COLO668 (cell line): ENCODE data around the gene SOX18.
A peak's percentile ranks its signal among the peaks of the same experiment; 100 is the strongest.

ENCODE experiments used
- DNase-seq: peaks from one replicate; lab custom pipeline; 2025; ENCODE audit not compliant: unreplicated experiment; lab: John Stamatoyannopoulos, UW

SOX18 gene

GRCh38 chr20:64039293-64040160 lies 9.9 kb downstream of the SOX18 start:
- DNase-seq = peak; percentile 31

GRCh38 chr20:64038565-64039292 lies 10.7 kb downstream of the SOX18 start:
- DNase-seq = peak; percentile 88

DNA sequence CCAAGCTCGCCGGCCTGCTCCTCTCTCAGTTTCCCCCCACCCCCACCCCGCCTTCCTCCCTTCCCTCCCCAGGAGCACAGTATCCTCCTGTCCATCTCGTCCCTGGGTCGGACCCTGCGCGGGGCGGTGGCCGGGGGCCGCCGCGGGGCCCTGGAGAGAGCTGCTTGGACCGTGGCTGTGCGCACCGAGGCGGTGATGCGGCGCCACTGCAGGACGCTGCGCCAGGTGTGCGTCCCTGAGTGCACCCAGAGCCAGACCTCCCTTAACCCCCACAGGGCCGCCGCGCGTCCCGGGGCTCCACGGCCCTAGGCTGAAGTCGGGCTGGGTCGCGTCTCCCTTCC lies 11.2 kb downstream of the SOX18 start:
- peak; percentile 78 for DNase-seq

- peak; percentile 14 for DNase-seq
Measured at GRCh38 chr20:64037498-64038213, 11.8 kb downstream of the SOX18 start.

DNA sequence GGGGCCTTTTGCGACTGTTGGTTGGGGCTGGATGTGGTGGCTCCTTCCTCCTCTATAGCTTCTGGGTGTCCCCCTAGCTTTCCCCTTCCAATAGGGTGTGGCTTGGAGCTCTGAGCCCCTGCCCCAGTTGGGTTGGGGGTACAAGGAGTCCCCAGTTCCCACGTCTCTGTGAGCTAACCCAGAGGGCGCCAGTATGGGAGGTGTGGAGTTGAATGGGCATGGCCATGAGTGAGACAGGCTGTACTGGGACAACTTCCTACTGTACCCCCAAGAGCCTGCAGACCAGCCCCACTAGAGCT lies 12.3 kb downstream of the SOX18 start:
- no peak for DNase-seq

- no peak for DNase-seq
Measured at GRCh38 chr20:64036346-64037198, 12.9 kb downstream of the SOX18 start.

- no peak for DNase-seq
Measured at GRCh38 chr20:64035933-64036345, 13.5 kb downstream of the SOX18 start, which contains the start of gene C20orf204. Gene C20orf204 (plus strand): TSS chr20:64036182. CDS start chr20:64036324, 142 bp downstream.

GRCh38 chr20:64035066-64035932 lies 14.1 kb downstream of the SOX18 start:
- DNase-seq = no peak

GRCh38 chr20:64033981-64034493 lies 15.4 kb downstream of the SOX18 start:
- no peak for DNase-seq

- no peak for DNase-seq
Measured at GRCh38 chr20:64032706-64033624, 16.5 kb downstream of the SOX18 start.

GRCh38 chr20:64031822-64032314 lies 17.6 kb downstream of the SOX18 start:
- no peak for DNase-seq

DNA sequence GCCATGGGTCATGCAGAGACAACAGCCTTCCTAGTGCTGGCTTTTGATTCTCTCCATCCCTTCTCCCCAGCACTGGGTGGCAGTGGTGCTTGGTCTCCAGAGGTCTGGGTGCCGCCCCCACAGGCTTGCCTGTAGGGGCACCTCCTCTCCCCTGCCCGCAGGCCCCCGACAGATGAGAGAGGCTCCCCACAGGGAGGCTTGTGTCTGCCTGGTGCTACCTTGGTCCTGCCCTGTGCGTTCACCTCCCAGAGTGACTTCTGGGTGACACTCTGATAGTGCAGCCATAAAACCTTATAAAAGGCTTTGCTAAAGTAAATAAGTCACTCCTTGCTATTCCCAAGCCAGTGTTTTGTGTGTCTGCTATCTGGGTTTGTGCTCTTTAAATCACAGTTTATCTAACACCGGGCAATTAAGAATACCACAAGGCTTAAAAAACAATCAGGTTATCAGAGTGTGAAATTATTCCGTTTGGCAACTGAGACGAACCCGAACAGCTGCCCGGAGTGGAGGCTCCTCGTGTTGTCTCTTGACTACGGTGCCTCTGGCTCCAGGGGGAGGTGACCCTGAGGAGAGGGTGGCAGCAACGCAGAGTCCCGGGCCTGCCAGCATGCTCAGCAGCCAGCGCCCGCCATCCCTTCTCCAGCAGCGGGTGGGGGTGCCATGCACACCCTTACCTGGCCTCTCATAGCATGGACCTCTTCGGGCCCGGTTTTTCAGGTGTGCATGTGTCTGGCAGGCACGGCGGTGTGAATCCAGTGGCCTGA lies 18.9 kb downstream of the SOX18 start:
- DNase-seq = no peak

- no peak for DNase-seq
Measured at GRCh38 chr20:64029293-64030117, 19.9 kb downstream of the SOX18 start.

GRCh38 chr20:64027981-64028685 lies 21.3 kb downstream of the SOX18 start:
- no peak for DNase-seq

DNA sequence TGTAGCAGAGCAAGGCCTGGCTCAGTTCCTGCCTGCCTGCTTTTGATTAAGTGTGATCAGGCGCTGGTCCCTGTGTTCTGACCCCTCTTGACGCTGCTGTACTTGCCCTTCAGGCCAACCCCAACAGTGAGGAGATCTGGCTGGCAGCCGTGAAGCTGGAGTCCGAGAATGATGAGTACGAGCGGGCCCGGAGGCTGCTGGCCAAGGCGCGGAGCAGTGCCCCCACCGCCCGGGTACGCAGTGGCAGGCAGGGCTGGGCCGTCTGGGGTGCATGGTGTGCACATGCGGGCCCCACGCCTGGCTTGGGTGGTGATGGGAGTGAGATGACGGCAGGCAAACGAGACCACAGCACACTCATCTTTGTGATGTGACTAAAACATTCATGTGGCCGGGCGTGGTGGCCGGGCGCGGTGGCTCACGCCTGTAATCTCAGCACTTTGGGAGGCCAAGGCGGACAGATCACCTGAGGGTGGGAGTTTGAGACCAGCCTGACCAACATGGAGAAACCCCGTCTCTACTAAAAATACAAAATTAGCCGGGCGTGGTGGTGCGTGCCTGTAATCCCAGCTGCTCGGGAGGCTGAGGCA lies 23.5 kb downstream of the SOX18 start:
- no peak for DNase-seq
